Fibroblast of skin of right quadriceps (primary cell): ENCODE results near the gene TRIM52.
"Not testable (repeated sequence)": the region's sequence is repeated elsewhere in the genome, so short reads cannot be mapped to it uniquely, and the experiment has no call there.

Source experiments
- DNase-seq: peaks from one replicate; pipeline ENCODE4 v3.0.0-alpha.2; 2013

TRIM52 gene

DNA sequence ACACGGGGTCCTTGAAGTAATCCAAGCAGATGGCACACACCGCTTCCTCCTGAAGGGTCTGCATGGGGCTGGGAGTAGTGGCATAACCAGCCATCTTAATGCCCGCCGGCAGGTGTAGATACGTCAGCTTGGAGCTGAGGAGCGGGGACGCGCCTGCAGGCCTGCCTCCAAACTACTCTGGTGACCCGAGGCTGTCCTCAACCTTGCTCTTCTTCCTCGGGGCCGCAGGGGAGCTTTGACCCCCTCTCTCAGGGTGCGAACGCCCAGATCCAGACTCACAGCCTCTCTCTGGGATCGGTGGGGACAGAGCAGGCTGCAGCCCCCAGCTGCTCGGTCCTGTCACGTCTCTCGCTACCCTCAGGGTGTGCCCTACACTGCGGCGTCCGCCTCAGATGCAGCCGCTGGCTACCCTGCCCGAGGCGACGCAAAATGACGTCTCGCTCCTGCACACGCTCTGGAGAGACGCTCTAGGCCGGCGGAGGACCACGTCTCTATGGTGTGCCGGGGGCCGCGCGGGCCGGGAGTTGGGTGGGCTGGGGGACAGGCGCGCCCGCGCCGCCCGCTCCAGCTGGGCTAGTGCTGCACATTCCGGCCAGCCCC is at the start of gene TRIM52:
Gene TRIM52 (minus strand): TSS at position 424 of the 600 bp plus-strand sequence. CDS start 330 bp downstream, at position 94.
- DNase-seq, result peak; percentile 90

DNA sequence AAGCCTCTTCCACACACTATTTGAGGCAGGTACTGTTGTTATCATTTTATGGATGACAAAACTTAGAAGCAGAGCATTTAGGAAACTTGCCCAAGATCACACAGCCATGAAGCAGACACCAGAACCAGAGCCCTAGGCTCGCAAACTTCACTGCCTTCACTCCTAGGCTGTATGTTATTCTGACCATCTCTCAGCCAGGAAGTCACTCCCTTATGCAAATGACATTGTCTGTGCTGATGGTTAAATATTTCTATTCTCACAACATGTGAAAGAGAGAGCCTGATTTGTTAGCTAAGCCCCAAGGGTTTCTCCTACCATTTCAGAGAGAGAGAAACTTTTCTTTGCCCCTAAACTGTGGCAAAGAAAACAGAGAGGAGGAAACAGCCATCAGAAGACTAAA is 26.4 kb upstream of the TRIM52 start:
- not testable (repeated sequence) for DNase-seq

DNA sequence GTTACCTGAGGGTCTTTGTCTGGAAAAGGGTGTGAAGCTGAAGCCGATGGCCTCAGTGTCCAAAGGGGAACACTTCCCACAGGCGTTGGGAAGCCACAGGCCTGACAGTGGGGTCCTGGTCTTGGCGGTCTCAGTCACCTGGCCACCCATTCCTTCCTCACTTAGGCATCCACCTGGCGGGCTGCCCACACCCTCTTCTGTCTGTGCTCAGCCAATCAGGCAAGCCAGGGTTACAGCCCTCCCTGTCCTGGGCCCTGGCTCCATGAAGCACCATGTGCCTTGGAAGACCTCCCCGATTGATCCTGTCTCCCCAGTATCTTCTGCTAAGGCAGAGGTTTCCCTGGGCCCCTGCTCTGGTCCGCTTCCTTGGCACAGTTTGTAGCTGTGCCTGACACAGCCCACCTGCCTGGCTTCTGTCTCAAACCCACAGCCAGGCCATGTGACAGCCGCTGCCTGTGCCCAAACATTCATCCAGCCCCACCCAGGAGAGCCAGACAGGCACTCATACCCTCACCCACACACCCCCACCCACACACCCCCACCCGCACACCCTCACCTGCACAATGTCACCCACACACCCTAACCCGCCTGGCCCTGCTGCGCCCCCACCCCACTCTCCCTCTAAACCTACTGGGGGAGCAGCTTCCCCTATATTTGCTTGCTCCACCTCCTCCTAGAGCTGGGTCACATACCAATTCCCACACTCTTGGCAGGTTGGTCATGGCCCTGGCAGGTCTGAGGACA is 25.2 kb upstream of the TRIM52 start:
- not testable (repeated sequence) for DNase-seq

DNA sequence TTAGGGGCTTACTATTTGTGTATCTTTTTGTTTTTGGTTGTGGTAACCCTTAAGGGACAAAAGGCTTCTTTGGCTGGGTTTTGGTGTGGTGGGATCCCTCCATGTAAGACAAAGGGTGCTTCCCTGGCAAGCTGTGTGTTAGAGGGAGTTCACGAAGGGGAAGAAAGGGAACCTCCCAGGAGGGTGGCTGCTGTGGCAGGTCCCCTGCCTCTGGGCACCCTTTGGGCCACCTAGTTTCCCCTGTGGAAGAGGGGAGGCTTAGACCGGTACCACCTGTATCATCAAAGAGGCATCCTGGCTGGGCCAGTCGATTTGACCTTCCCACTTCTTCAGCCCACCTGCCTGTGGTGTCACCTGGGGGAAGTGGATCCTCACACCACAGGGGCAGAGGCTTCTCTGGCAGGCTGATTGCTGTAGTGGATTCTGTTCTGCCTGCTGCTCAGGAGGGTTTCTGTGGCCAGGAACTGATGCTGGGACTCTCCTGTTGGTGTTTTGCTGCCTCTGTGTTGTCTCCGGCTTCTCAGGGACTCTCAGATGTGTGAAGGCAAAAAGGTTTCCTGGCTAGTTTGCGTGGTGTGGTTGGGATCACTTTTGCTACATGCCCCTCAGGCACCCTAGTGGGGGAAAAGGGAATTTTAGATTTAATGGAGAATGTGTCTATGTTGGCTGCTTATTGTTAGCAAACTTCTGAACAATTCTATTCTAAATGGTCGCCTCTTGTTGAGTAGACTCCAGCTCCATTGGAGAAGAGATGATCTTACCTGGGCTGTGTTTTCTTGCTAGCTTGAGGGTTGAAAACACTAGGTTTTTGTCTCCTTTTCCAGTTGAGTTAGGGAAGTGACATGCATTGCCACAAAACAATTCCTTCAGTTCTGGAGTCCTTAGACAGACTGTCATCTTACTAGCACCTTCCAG is 23.2 kb upstream of the TRIM52 start:
- not testable (repeated sequence) for DNase-seq

DNA sequence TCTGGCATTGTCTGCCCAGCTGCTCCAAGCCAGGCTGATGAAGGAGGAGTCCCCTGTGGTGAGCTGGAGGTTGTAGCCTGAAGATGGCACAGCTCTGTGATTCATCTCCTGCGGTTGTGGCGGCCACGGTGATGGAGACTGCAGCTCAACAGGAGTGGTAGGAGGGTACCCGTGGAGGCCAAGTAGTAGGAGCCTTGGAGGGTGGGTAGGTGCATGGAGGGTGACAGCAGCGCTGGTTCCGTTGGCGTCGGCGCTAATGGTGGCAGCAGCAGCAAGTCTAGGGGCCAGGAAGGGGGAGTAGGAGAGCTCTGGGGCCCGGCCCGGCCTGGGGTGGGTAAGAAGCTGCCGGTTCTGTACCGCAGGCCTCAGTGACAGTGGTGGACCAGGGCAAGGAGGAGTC is 22.4 kb upstream of the TRIM52 start:
- no peak for DNase-seq

DNA sequence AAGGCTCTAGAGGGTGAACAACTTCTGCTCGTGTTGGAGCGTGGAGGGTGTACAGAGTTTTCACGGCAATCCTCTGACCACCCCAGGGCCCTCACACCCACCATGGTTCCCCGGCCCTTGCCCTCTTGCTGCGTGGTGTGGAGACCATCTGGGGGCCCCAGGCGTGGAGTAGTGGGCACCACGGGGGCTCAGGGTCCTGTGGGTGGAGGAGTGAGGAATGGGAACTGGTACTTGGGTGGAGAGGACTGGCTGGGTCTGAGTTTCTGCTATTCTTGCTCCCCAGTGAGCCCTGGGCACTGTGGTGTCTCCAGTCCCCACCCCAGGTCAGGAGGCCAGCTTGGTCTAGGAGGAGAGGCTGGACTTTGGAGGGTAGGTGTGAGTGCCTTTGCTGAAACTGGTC is 21.9 kb upstream of the TRIM52 start:
- no peak for DNase-seq

DNA sequence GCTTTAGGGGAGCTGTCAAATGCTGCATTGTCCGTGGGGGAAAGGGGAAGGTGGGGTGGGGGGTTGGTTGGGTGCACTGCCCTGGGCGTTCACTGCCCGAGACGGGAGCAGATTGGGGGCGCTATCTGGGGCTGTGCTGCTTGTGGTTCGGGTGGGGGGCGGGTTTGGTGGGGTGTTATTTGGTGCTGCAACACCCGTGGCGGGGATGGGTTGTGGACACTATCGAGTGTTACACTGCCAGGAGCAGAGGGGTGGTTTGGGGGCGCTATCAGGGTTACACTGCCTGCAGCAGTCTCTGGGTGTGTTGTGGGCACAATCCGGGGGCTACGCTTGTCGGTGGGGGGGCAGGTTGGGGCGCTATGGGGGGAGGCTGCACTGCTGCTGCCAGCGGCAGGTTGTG is 21.5 kb upstream of the TRIM52 start:
- not testable (repeated sequence) for DNase-seq

DNA sequence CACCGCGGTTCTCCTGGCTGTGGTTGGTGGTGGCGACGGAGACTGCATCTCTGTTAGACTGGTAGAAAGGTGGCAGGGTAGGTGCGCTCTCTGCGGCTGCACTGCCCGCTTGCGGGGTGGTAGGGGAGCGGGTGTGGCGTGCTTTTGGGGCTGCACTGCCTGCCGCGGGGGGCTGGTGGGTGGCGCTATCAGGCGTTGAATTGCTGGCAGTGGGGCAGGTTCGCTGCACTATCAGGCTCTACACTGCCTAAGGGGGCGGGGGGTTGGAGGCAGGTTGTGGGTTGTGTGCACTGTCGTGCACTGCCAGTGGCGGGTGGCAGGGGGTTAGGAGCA is 21.0 kb upstream of the TRIM52 start:
- DNase-seq, result no peak

DNA sequence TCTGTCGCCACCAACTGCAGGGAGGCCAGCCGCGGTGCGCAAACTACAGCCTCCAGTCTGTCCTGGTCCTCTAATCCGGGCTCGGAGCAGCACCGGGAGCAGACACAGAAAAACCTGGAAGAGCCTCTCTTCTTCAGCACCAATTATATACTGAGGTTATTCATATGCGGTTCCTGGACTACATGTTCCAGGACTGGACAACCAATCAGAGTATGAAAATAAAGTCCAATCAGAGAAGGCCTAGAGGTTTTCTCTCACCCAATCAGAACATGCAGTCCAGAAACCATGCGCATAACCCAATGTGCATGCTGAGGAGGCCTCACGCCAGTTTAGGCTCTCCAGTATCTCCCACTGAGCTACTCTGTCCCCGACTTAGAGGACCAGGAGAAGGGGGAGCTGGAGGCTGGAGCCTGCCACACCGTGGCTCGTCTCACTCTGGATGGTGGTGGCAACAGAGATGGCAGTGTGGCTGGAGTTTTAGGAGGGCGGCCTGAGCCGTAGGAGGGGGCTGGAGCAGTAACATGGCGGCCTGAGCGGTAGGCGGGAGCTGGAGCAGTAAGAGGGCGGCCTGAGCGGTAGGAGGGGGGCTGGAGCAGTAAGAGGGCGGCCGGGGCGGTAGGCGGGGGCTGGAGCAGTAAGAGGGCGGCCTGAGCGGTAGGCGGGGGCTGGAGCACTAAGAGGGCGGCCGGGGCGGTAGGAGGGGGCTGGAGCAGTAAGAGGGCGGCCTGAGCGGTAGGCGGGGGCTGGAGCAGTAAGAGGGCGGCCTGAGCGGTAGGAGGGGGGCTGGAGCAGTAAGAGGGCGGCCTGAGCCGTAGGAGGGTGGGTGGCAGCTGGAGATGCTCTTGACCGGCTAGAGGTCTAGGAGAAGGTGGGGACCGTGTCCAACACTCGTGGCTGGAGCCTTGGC is 20.4 kb upstream of the TRIM52 start:
- no peak for DNase-seq

DNA sequence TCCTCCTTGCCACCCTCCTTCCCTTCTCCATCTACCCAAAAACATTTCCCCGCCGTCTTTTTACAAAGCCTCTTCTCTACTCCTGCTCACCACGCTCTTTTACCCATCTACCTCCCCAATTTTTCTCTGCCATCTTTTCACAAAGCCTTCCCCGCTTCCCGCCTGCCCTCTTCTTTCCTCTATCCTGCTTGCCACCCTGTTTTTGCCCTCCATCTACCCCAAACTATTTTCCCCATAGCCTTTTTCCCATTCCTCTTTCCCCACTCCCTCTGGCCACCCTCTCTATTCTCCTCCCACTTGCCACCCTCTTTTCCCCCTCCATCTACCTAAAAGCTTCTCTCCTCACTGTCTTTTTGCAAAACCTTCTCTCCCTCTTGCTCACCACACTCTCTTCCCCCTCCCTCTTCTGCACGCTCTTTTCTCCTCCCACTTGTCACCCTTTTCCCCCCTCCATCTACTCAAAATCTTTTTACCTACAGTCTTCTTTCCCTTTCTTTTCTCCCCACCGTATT is 19.4 kb upstream of the TRIM52 start:
- DNase-seq, result no peak

DNA sequence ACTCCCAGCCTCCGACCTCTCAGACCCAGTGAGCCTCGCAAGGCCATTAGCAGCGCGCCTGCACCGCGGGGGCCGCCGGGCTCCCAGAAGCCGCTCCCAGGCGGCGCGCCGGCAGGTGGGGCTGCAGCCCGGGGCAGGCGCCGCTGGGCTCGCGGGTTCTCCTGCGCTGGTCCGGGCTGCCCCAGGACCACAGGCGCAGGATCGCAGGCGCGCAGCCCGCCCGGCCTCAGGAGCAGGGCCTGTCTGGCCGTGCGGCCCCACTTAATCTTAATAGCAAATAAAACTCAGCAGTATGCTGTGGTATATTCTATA is 12.4 kb upstream of the TRIM52 start:
- not testable (repeated sequence) for DNase-seq

DNA sequence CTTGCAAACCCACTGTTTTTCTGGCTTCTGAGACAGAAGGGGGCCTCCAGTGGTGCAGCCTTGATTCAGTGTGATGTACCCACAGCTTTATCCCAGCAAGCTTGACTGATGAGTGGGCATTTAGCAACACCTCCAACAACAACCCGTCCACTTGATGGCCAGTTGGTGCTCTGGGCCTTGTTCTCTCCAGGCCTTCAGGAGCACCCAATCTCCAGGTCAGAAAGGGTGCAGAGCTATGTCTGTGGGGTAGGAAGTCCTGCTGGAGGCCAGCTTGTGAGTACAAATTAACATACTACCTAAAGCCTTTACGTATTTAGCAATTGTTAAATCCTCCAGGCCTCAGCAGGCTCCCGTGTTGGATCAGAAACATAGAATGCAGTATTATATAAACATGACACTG is 10.1 kb upstream of the TRIM52 start:
- no peak for DNase-seq

DNA sequence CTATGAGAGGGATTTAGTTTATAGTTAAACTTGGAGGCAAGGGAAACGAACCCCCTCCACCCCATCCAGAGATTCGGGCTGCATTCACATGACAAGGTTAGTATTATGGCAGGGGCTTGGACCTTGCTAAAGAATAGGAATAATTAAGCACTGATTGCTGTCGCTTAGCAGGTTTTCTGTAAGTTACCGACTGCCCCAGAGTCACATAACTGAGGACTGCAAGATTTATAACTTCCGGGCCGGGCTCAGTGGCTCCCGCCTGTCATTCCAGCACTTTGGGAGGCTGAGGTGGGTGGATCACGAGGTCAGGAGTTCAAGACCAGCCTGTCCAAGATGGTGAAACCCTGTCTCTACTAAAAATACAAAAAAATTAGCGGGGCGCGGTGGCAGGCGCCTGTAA is 7.0 kb upstream of the TRIM52 start:
- DNase-seq, result not testable (repeated sequence)

DNA sequence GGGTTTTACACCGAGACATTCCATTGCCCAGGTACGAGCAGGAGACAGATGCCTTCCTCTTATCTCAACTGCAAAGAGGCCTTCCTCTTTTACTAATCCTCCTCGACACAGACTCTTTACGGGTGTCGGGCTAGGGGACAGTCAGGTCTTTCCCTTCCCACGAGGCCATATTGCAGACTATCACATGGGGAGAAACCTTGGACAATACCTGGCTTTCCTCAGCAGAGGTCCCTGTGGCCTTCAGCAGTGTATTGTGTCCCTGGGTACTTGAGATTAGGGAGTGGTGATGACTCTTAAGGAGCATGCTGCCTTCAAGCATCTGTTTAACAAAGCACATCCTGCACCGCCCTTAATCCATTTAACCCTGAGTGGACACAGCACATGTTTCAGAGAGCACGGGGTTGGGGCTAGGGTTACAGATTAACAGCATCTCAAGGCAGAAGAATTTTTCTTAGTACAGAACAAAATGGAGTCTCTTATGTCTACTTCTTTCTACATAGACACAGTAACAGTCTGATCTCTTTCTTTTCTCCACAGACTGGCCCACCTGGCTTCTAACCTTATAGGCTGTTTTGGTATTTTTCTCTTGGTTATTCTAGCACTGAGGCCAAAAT is 6.5 kb upstream of the TRIM52 start:
- not testable (repeated sequence) for DNase-seq

DNA sequence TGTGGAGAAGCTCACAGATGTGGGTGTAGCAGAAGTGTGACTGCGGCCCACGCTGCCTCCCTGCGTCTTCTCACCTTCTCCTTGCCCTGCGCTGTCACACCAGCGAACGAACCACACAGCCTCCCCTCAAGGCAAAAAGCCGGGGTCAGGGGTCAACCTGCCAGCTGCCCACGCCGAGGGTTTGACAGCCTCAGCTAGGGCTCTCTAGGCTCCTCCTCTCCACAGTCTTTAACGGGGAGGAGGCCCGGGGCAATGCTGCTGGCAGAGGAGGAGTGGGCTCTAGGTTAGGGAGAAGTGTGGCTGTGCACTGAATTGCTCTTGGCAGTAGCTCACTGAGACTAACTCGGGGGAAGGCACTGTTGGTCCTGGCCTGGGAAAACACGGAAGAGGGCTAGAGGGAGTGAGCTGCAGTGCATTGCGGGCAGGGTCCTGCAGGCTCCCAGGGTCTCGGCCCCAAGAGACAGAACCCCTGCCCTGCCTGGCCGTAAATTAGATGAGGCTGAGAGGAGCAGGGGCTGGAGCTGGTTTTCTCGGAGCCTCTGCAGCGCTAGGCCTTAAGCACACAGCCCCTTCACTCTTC is 4.2 kb upstream of the TRIM52 start:
- no peak for DNase-seq

DNA sequence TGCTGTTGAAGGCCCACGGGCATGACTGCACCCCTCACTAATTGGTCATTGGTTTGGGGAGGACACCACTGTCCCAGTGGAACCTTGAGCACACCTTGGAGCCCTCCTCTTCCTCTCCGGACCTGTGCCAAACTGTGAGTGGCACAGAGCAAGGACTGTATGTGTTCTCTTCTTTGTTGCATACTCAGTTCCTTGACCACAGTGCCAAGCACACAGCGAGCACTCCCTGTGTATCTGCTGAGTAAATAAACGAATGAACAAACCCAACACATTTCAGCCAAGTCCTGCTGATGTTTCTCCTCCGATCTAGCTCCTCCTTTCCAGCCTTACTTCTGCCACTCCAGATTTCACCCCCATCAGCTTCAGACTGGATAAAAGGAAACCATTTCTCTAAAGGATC is 2.7 kb upstream of the TRIM52 start:
- no peak for DNase-seq

DNA sequence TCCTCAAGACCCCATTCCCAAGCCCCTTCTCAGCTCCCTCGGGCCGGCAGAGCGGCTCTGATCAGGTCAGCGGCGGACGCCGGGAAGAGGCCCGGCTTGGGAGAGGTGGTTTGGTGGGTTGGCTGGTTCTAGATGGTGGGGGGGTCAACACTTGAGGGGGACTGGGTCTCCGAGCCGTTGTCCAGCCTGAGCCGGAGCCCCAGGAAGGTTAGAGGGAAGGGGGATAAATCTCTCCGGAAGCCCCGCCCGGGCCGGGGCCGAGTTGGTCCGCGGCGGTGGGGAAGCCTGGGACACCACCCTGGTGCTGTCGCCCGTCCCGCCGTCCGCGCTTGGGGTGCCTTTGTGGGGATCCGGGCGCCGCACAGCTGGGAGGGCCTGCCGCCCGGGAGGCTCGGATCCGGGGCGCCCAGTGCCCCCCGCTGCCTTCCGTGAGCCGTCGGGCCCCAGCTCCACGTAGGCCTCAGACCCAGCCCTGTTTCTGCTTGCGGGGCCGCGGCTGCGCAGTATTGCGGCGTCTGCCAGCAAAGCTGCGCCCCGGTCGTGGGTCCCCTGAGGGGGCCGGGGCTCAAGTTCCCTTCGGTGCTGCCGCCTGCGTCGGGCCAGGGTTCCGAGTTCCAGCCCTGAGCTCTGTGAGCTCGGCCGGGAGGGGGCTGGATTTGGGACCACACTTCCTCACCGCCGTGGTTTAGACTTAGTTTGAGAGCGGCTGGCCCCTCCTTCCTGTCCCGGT is 542 bp upstream of the TRIM52 start:
- DNase-seq, result peak; percentile 78

DNA sequence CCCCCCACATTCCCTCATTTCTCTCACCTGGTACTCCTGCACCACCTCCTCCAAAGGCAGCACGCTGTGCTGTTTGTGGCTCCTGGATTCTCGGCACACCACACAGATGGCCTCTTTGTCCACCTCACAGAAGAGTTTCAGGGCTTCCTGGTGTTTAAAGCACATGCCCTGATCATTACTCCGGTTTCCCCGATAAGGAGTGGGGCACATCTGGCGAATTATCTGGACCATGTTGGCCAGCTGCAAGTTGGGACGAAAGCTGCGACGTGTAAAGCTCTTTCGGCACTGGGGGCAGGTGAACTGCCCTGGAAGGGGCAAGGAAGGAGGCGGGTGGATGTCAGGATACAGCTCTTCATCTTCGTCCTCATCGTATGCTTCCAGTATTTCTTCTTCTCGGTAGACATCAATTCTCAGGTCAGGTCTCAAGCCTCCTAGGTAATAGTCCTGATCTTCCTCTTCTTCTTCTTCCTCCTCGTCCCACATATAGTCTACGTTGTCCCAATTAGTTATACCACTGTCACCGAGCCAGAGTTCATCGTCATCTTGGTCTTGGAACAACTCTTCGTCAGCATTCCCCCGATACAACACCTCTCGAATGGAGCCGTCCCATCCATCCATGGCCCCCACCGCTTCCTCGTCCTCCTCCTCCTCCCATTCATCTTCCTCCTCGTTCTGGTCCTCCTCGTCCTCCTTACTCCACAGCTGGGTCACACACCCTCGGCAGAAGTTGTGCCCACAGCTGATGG is 796 bp downstream of the TRIM52 start:
- DNase-seq, result no peak

DNA sequence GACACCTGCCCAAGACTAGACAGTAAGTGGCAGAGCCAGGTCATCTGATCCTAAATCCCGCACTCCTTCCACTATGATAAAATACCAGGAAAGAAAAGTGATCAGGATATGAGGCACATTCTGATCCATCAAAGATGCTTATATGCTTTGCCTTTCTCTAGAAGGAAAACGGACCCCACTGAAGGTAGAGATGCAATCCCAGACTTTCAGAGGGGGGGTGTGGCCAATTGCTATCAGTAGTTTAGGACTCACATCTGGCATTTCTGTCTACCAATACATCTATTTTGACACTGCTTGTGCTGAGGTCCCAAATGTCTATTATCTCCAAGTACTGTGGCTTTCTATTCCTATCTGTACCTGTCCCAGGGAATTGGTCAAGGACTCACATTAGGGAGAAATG is 1.7 kb downstream of the TRIM52 start:
- no peak for DNase-seq

DNA sequence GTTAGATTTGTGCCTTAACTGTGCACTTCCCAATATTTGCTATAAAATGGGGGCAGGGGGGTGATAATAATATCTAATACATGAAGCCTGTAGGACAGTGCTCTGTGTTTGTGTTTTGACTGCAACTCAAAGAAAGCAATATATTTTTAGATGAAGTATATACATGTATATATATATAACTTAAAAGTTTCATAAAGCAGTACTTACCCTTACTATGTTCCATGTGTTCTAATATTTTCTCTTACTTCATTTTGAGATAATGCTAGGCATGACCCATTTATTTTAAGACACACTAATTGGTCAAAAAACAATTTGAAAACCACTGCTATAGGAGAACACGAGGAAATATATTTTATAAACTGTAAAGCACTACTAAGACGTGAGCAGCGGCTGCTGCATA is 2.4 kb downstream of the TRIM52 start:
- DNase-seq, result no peak
